B cell (primary cell): Measurements from ENCODE around the gene MFRP. TPM values are rescaled to one million over a fixed set of nuclear protein-coding genes. Genes with fewer than 3 reads are reported as not detected.

Experiments used
- ATAC-seq: fragments of 200-7000 bp; cut with Tn5 transposase; one replicate; pipeline ENCODE4 v1.10.0; 2021; ENCODE audit warnings: low read depth, mild to moderate bottlenecking, moderate number of reproducible peaks, moderate library complexity
- CTCF ChIA-PET: fragments of 350-600 bp; sonication (Branson Sonifier 250); formaldehyde crosslinking; loops from one replicate; lab custom pipeline; 2021; ENCODE audit warnings: antibody characterized with exemption, inconsistent platforms; lab: Charles Lee
- POLR2A ChIA-PET: fragments of 350-600 bp; sonication (Branson Sonifier 250); formaldehyde crosslinking; loops from one replicate; lab custom pipeline; 2021; ENCODE audit warnings: antibody characterized with exemption; lab: Charles Lee
- DNase-seq: peaks from one replicate; pipeline ENCODE4 v3.0.0; 2013
- H2AFZ ChIP-seq: 2 replicates; pipeline ENCODE4 v1.6.1; 2012; ENCODE audit warnings: mild to moderate bottlenecking, low read depth, low read length; ENCODE audit not compliant: insufficient read depth, poor library complexity, severe bottlenecking
- H3K27ac ChIP-seq, 2 donors: 1 replicate in 1 of 2; 2 replicates in 1 of 2; pipeline ENCODE4 v1.5.1; 2012 to 2013; ENCODE audit warnings: low read length in 2 of 2, mild to moderate bottlenecking in 2 of 2, moderate library complexity in 1 of 2
- H3K27me3 ChIP-seq, 4 experiments: fragments of 200-600 bp in 1 of 4; sonication (generic) in 1 of 4; replicated peaks in 1 of 4; 1 replicate in 2 of 4; 2 replicates in 2 of 4; pipeline versions ENCODE4 v1.6.1 to v1.7.0; 2013 to 2016; ENCODE audit warnings: low read length in 3 of 4, mild to moderate bottlenecking in 2 of 4, mixed read lengths in 1 of 4, moderate library complexity in 1 of 4; ENCODE audit not compliant: insufficient read depth in 4 of 4, control insufficient read depth in 3 of 4; ENCODE audit errors: control extremely low read depth in 1 of 4
- H3K36me3 ChIP-seq, 2 experiments: replicated peaks in 1 of 2; 1 replicate in 1 of 2; 2 replicates in 1 of 2; pipeline versions ENCODE4 v1.6.1 to v1.7.1; 2013; ENCODE audit warnings: low read length in 1 of 2; ENCODE audit not compliant: insufficient read depth in 2 of 2, control insufficient read depth in 1 of 2; ENCODE audit errors: control extremely low read depth in 1 of 2, extremely low read depth in 1 of 2
- H3K4me1 ChIP-seq, 2 donors: fragments of 200-600 bp in 1 of 2; sonication (generic) in 1 of 2; 1 replicate in 1 of 2; 2 replicates in 1 of 2; pipeline versions ENCODE4 v1.5.1 to v1.6.1; 2013 to 2017; ENCODE audit warnings: low read length in 2 of 2; ENCODE audit not compliant: control insufficient read depth in 2 of 2, insufficient read depth in 2 of 2
- H3K4me2 ChIP-seq: replicated peaks from 2 replicates; pipeline ENCODE3; 2012; ENCODE audit warnings: mild to moderate bottlenecking, low read depth, low read length; ENCODE audit not compliant: poor library complexity, severe bottlenecking
- H3K4me3 ChIP-seq, 5 experiments: fragments of 200-600 bp in 1 of 5; sonication (generic) in 1 of 5; 1 replicate in 3 of 5; 2 replicates in 2 of 5; pipeline versions ENCODE4 v1.5.1 to v1.7.0; 2011 to 2016; ENCODE audit warnings: low read length in 4 of 5, mild to moderate bottlenecking in 4 of 5, low read depth in 2 of 5, control low read depth in 1 of 5, moderate library complexity in 1 of 5; ENCODE audit not compliant: insufficient read depth in 1 of 5; ENCODE audit errors: control extremely low read depth in 1 of 5, extremely low read depth in 1 of 5
- H3K79me2 ChIP-seq: fragments of 200-600 bp; sonication (generic); one replicate; pipeline ENCODE4 v1.6.0; 2016; ENCODE audit warnings: low read length; ENCODE audit not compliant: control insufficient read depth, insufficient read depth
- H3K9ac ChIP-seq: fragments of 200-600 bp; sonication (generic); 2 replicates; pipeline ENCODE4 v1.6.1; 2017; ENCODE audit warnings: mild to moderate bottlenecking, low read length, moderate library complexity
- H3K9me3 ChIP-seq, 3 donors: one replicate each; pipeline versions ENCODE4 v1.6.1 to v1.7.1; 2013; ENCODE audit warnings: low read length in 2 of 3; ENCODE audit not compliant: control insufficient read depth in 2 of 3, insufficient read depth in 1 of 3; ENCODE audit errors: control extremely low read depth in 1 of 3
- H4K20me1 ChIP-seq: 2 replicates; pipeline ENCODE4 v1.6.0; 2012; ENCODE audit warnings: mild to moderate bottlenecking, low read length; ENCODE audit not compliant: insufficient read depth, control insufficient read depth, poor library complexity, severe bottlenecking
- H3K27ac Mint-ChIP-seq: one replicate; pipeline ENCODE4 v1.8.0; 2021; ENCODE audit warnings: mixed read lengths
- H3K27me3 Mint-ChIP-seq: one replicate; pipeline ENCODE4 v1.8.0; 2021; ENCODE audit warnings: mixed read lengths
- H3K4me1 Mint-ChIP-seq: one replicate; pipeline ENCODE4 v1.8.0; 2021; ENCODE audit warnings: mixed read lengths
- H3K4me3 Mint-ChIP-seq: one replicate; pipeline ENCODE4 v1.8.0; 2021; ENCODE audit warnings: mixed read lengths
- H3K9me3 Mint-ChIP-seq: one replicate; pipeline ENCODE4 v1.8.0; 2022; ENCODE audit warnings: mixed read lengths; ENCODE audit not compliant: insufficient read depth
- EZH2 ChIP-seq: IDR thresholded peaks from 2 replicates; pipeline ENCODE4 v1.6.1; 2012; ENCODE audit warnings: borderline replicate concordance, low read depth, mild to moderate bottlenecking, moderate library complexity, low read length; ENCODE audit not compliant: insufficient read depth, poor library complexity, severe bottlenecking
- WGBS: methylation state at CpG from one replicate; pipeline ENCODE4 v1.1.5; 2013; ENCODE audit warnings: missing lambda C conversion rate; ENCODE audit not compliant: insufficient coverage; 5-methylcytosine and 5-hydroxymethylcytosine counted together
- intact Hi-C: fragments of 100-400 bp; cut with micrococcal nuclease; formaldehyde crosslinking; loops from one replicate; pipeline ENCODE4 v1.10.0; 2022
- polyA plus RNA-seq: library from polyadenylated mRNA; depleted of rRNA; stranded (reverse); fragments of >200 nt; gene quantifications from 2 replicates; pipeline ENCODE4 v1.2.3, GENCODE V29; 2012
- total RNA-seq, 2 donors: library from RNA; stranded (reverse); fragments of 120-200 nt in 1 of 2; gene quantifications; 1 replicate in 1 of 2; 2 replicates in 1 of 2; pipeline versions ENCODE4 v1.2.3 to v1.2.4, GENCODE V29; 2013 to 2022
- TF ChIP-seq, protein P1 (sequence below): fragments of 200-600 bp; IDR thresholded peaks from one replicate; pipeline ENCODE4 v1.8.0; 2022; ENCODE audit warnings: antibody characterized with exemption, mild to moderate bottlenecking

The MFRP gene
- total and polyA plus RNA-seq, 2 donors (not counting 1 experiment from before 2014, with no cell fraction given) = not detected

DNA sequence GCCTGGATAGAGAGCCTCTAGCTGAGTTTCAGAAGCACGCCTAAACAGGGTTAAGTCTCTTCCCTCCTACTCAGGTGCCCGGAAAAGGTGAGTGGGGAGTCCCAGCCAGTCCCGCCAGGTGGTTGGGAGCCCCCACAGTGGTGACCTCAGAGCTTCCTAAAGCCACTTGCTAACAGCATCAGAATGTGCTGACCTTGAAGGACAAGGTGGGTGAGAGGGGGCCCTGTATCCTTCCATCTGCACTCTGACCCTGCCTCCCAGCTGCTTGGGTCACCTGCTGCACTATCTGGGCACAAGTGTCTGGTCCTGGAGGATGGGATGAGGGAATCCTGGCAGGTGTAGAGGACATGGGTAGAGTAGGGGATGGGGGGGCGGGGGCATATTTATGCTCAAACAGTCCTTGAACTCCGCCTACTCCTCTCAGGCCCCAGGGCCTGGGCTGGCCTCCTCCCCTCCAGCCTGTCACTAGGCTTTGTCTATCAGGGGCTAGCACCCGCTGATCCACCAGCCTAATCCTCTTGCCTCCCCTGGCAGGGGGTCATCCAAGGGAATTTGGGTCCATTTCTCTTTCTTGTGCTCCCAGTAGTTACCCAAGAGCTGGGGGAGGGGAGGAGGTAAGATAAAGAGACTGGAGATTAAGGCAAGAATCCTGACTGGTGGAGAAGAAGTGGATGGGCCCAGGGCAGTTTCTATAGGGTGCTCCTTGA is 31.6 kb upstream of the MFRP start:
- Mint-ChIP-seq H3K4me3 (no peak overlapping the region), H3K27ac (no peak overlapping the region), H3K27me3 (peaks cover 5% of the 10 kb centered on the region), H3K9me3 (no peaks in the 10 kb centered on the region), H3K4me1 (peaks cover 6% of the 10 kb centered on the region)
- Histone ChIP-seq H3K9ac (no peak overlapping the region), H4K20me1 (no peaks in the 10 kb centered on the region), H3K79me2 (no peaks in the 10 kb centered on the region), H3K4me3 (no peak overlapping the region), H3K9me3 (peaks cover 0 to 4% (median 0%) of the 10 kb centered on the region in 3 donors), H2AFZ (no peak overlapping the region), H3K36me3 (no peaks in the 10 kb centered on the region), H3K27ac (no peak overlapping the region), H3K27me3 (peaks cover 0 to 21% (median 8%) of the 10 kb centered on the region in 4 experiments), H3K4me1 (peaks cover 12 to 17% of the 10 kb centered on the region in 2 donors), H3K4me2 (no peak overlapping the region)
- intact Hi-C loops = no loop called here
- 80% methylated on average over 1 of the region's 6 CpGs for WGBS
- CTCF ChIA-PET = interaction anchor here (6.5 kb wide), 1 partner anchor 21 kb away, joined by 61 read pairs; no protein-coding TSS in a partner anchor
- ATAC-seq (no peak), DNase-seq (peak; percentile 10)
- TF ChIP-seq, protein P1, sequence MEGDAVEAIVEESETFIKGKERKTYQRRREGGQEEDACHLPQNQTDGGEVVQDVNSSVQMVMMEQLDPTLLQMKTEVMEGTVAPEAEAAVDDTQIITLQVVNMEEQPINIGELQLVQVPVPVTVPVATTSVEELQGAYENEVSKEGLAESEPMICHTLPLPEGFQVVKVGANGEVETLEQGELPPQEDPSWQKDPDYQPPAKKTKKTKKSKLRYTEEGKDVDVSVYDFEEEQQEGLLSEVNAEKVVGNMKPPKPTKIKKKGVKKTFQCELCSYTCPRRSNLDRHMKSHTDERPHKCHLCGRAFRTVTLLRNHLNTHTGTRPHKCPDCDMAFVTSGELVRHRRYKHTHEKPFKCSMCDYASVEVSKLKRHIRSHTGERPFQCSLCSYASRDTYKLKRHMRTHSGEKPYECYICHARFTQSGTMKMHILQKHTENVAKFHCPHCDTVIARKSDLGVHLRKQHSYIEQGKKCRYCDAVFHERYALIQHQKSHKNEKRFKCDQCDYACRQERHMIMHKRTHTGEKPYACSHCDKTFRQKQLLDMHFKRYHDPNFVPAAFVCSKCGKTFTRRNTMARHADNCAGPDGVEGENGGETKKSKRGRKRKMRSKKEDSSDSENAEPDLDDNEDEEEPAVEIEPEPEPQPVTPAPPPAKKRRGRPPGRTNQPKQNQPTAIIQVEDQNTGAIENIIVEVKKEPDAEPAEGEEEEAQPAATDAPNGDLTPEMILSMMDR = no peak
- TF ChIP-seq EZH2 = no peak
- POLR2A ChIA-PET = no interaction called here
